ENCODE results near the gene WDR43. TPM values are rescaled to one million over a fixed set of nuclear protein-coding genes. Genes with fewer than 3 reads are reported as not detected.

Gene WDR43
- 32.5 TPM for total RNA-seq (ENCODE audit: unreplicated experiment)
- long read RNA-seq, transcript WDR43-202 (18 exons, 3,533 nt) = major isoform, 6 of 10 reads
- long read RNA-seq, partial matches to known transcripts = 2 of 10 reads
- long read RNA-seq, other reads (novel, unspliced or antisense) = 2 of 10 reads

GRCh38 chr2:28894470-28895188 is at the start of gene WDR43:
TSS of gene WDR43 (plus strand) at chr2:28894667. CDS start at chr2:28894699, 32 bp downstream.
- no peak for TF ChIP-seq CTCF (IDR thresholded peaks at IDR 0.05; ENCODE audit: partially characterized antibody, unreplicated experiment)
- H3K4me3 Mint-ChIP-seq (ENCODE audit: unreplicated experiment) = peak within 1 kb of the TSS; percentile 99
- DNase-seq = peak; percentile 99
- peaks cover 6% of the 10 kb centered on the region for H3K27me3 Mint-ChIP-seq (ENCODE audit: unreplicated experiment)
- H3K9me3 Mint-ChIP-seq (ENCODE audit: unreplicated experiment) = peaks cover 3% of the 10 kb centered on the region
- H3K36me3 Mint-ChIP-seq (ENCODE audit: unreplicated experiment) = no peaks in the 10 kb centered on the region
- peaks cover 11% of the 10 kb centered on the region for H3K4me1 Mint-ChIP-seq (ENCODE audit: low read depth, unreplicated experiment)
- H3K27ac Mint-ChIP-seq (ENCODE audit: unreplicated experiment) = peak within 1 kb of the TSS; percentile 96

GRCh38 chr2:28855193-28855592 is 39.3 kb upstream of the WDR43 start:
- H3K4me3 Mint-ChIP-seq (ENCODE audit: unreplicated experiment) = no peak overlapping the region
- no peaks in the 10 kb centered on the region for H3K4me1 Mint-ChIP-seq (ENCODE audit: low read depth, unreplicated experiment)
- H3K36me3 Mint-ChIP-seq (ENCODE audit: unreplicated experiment) = no peaks in the 10 kb centered on the region
- no peak for DNase-seq
- H3K27ac Mint-ChIP-seq (ENCODE audit: unreplicated experiment) = no peak overlapping the region
- TF ChIP-seq CTCF (IDR thresholded peaks at IDR 0.05; ENCODE audit: partially characterized antibody, unreplicated experiment) = no peak
- H3K27me3 Mint-ChIP-seq (ENCODE audit: unreplicated experiment) = no peaks in the 10 kb centered on the region
- H3K9me3 Mint-ChIP-seq (ENCODE audit: unreplicated experiment) = no peaks in the 10 kb centered on the region

- no peak for DNase-seq
- Mint-ChIP-seq H3K27ac (ENCODE audit: unreplicated experiment) (no peak overlapping the region), H3K36me3 (ENCODE audit: unreplicated experiment) (no peaks in the 10 kb centered on the region), H3K27me3 (ENCODE audit: unreplicated experiment) (no peaks in the 10 kb centered on the region), H3K9me3 (ENCODE audit: unreplicated experiment) (no peaks in the 10 kb centered on the region), H3K4me3 (ENCODE audit: unreplicated experiment) (no peak overlapping the region), H3K4me1 (ENCODE audit: low read depth, unreplicated experiment) (no peaks in the 10 kb centered on the region)
- no peak for TF ChIP-seq CTCF (IDR thresholded peaks at IDR 0.05; ENCODE audit: partially characterized antibody, unreplicated experiment)
Measured at GRCh38 chr2:28855977-28856376, 38.5 kb upstream of the WDR43 start.

- TF ChIP-seq CTCF (IDR thresholded peaks at IDR 0.05; ENCODE audit: partially characterized antibody, unreplicated experiment) = no peak
- Mint-ChIP-seq H3K27me3 (ENCODE audit: unreplicated experiment) (peaks cover 4% of the 10 kb centered on the region), H3K4me1 (ENCODE audit: low read depth, unreplicated experiment) (peaks cover 7% of the 10 kb centered on the region), H3K27ac (ENCODE audit: unreplicated experiment) (no peak overlapping the region), H3K36me3 (ENCODE audit: unreplicated experiment) (no peaks in the 10 kb centered on the region), H3K9me3 (ENCODE audit: unreplicated experiment) (no peaks in the 10 kb centered on the region), H3K4me3 (ENCODE audit: unreplicated experiment) (peak overlapping the region; percentile 78)
- DNase-seq = no peak
Measured at GRCh38 chr2:28868611-28869010, 25.9 kb upstream of the WDR43 start.

- H3K27ac Mint-ChIP-seq (ENCODE audit: unreplicated experiment) = peak overlapping the region; percentile 95
- no peaks in the 10 kb centered on the region for H3K36me3 Mint-ChIP-seq (ENCODE audit: unreplicated experiment)
- DNase-seq = peak; percentile 29
- peak overlapping the region; percentile 99 for H3K4me3 Mint-ChIP-seq (ENCODE audit: unreplicated experiment)
- peaks cover 7% of the 10 kb centered on the region for H3K4me1 Mint-ChIP-seq (ENCODE audit: low read depth, unreplicated experiment)
- H3K9me3 Mint-ChIP-seq (ENCODE audit: unreplicated experiment) = no peaks in the 10 kb centered on the region
- no peak for TF ChIP-seq CTCF (IDR thresholded peaks at IDR 0.05; ENCODE audit: partially characterized antibody, unreplicated experiment)
- peaks cover 4% of the 10 kb centered on the region for H3K27me3 Mint-ChIP-seq (ENCODE audit: unreplicated experiment)
Measured at GRCh38 chr2:28869494-28870145, 24.8 kb upstream of the WDR43 start.
